Ammon's horn (tissue), 1 donor: ENCODE results near the gene KCNJ11.

Source experiments
- DNase-seq: peaks from one replicate; pipeline ENCODE4 v3.0.0-alpha.2; 2016; ENCODE audit warnings: low spot score

Gene KCNJ11

GRCh38 chr11:17391493-17392355, 3.3 kb upstream of the KCNJ11 start:
- DNase-seq = no peak

GRCh38 chr11:17389957-17390649, 1.6 kb upstream of the KCNJ11 start:
- no peak for DNase-seq

- DNase-seq = peak; percentile 72
These were observed 925 bp upstream of the KCNJ11 start for GRCh38 chr11:17389211-17389956.

- DNase-seq = no peak
These were observed 648 bp downstream of the KCNJ11 start for GRCh38 chr11:17387811-17388210.

GRCh38 chr11:17387254-17387653, 1.2 kb downstream of the KCNJ11 start:
- no peak for DNase-seq

GRCh38 chr11:17386331-17387084, 2.0 kb downstream of the KCNJ11 start:
- peak; percentile 72 for DNase-seq

- DNase-seq = no peak
These were observed 2.5 kb downstream of the KCNJ11 start for GRCh38 chr11:17385926-17386325.

- no peak for DNase-seq
These were observed 3.0 kb downstream of the KCNJ11 start for GRCh38 chr11:17385492-17385891.

- DNase-seq = peak; percentile 94
These were observed 4.4 kb downstream of the KCNJ11 start for GRCh38 chr11:17384002-17384511.

GRCh38 chr11:17383461-17383860, 5.0 kb downstream of the KCNJ11 start:
- no peak for DNase-seq

- DNase-seq = no peak
These were observed 6.3 kb downstream of the KCNJ11 start for GRCh38 chr11:17382046-17382728.

- DNase-seq = no peak
These were observed 7.3 kb downstream of the KCNJ11 start for GRCh38 chr11:17381156-17381555.

GRCh38 chr11:17379383-17380180, 8.9 kb downstream of the KCNJ11 start:
- no peak for DNase-seq

- no peak for DNase-seq
These were observed 9.8 kb downstream of the KCNJ11 start for GRCh38 chr11:17378655-17379054.

GRCh38 chr11:17376493-17376892, 12.0 kb downstream of the KCNJ11 start:
- no peak for DNase-seq

GRCh38 chr11:17375547-17375946, 12.9 kb downstream of the KCNJ11 start:
- no peak for DNase-seq

GRCh38 chr11:17371614-17372013, 16.8 kb downstream of the KCNJ11 start:
- DNase-seq = no peak

- no peak for DNase-seq
These were observed 18.7 kb downstream of the KCNJ11 start for GRCh38 chr11:17369684-17370243.

GRCh38 chr11:17369094-17369493, 19.4 kb downstream of the KCNJ11 start:
- no peak for DNase-seq

GRCh38 chr11:17368551-17368950, 19.9 kb downstream of the KCNJ11 start:
- no peak for DNase-seq
